Measurements from ENCODE around the gene CLCN3.
"Not testable (repeated sequence)": the region's sequence is repeated elsewhere in the genome, so short reads cannot be mapped to it uniquely, and the experiment has no call there.

DNA sequence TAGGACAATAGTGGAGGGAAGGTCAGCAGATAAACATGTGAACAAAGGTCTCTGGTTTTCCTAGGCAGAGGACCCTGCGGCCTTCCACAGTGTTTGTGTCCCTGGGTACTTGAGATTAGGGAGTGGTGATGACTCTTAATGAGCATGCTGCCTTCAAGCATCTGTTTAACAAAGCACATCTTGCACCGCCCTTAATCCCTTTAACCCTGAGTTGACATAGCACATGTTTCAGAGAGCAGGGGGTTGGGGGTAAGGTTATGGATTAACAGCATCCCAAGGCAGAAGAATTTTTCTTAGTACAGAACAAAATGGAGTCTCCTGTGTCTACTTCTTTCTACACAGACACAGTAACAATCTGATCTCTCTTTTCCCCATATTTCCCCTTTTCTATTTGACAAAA, 58.1 kb downstream of the CLCN3 start:
- TF ChIP-seq POLR2AphosphoS5 (IDR thresholded peaks at IDR 0.05; ENCODE audit: control insufficient read depth, insufficient read depth, low read depth, low read length); POLR2A (conservative IDR thresholded peaks at IDR 0.05); TBP (optimal IDR thresholded peaks at IDR 0.05; ENCODE audit: low read depth, low read length); GATAD2B (IDR thresholded peaks at IDR 0.05; ENCODE audit: borderline replicate concordance): not testable (repeated sequence)
- TF ChIP-seq, protein P1, sequence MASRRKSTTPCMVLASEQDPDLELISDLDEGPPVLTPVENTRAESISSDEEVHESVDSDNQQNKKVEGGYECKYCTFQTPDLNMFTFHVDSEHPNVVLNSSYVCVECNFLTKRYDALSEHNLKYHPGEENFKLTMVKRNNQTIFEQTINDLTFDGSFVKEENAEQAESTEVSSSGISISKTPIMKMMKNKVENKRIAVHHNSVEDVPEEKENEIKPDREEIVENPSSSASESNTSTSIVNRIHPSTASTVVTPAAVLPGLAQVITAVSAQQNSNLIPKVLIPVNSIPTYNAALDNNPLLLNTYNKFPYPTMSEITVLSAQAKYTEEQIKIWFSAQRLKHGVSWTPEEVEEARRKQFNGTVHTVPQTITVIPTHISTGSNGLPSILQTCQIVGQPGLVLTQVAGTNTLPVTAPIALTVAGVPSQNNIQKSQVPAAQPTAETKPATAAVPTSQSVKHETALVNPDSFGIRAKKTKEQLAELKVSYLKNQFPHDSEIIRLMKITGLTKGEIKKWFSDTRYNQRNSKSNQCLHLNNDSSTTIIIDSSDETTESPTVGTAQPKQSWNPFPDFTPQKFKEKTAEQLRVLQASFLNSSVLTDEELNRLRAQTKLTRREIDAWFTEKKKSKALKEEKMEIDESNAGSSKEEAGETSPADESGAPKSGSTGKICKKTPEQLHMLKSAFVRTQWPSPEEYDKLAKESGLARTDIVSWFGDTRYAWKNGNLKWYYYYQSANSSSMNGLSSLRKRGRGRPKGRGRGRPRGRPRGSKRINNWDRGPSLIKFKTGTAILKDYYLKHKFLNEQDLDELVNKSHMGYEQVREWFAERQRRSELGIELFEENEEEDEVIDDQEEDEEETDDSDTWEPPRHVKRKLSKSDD (conservative IDR thresholded peaks at IDR 0.05; ENCODE audit: low read length) = not testable (repeated sequence)

Measured in K562 (cell line).